SKM-1 treated with dmso at 0.1 percent for 144 hours (cell line): ENCODE data around the gene KDM3B.

Source experiments
- DNase-seq: peaks from one replicate; lab custom pipeline; 2025; ENCODE audit not compliant: unreplicated experiment; lab: John Stamatoyannopoulos, UW

The KDM3B gene

GRCh38 chr5:138346889-138347288 is 5.6 kb upstream of the KDM3B start:
- no peak for DNase-seq

DNA sequence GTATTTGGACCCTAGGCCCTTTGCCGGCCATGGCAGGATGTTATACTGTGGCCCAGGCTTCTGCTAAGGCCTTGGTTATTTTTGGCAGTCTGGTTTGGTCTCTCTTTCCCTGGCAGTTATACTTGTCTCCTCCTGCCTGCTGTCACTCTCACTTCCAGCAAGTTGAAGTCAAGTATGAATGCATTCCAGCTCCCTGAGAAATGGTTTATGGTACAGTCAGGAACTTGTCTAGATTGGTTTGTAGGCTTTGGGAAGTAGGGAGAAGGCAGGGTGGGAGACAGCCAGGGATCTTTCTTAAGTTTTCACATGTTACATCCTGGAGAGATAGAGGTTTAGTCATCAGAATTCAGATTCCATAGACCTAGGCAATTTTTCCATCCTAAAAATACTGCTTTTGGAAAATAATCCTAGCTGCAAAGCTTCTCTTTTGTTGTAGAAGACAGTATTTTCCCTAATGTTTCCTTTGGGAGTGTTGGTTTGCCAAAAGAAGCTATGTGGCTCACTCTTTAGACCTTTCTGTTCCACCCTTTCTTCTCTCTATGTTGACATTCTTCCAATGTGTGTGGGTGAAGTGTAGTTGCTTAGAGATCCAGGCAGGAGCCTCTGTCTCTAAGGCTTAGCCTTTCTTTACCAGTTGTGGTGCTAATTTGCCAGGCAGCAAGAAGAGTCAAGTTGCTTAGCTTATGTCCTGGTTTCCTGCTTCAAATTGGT is 2.5 kb upstream of the KDM3B start:
- no peak for DNase-seq

DNA sequence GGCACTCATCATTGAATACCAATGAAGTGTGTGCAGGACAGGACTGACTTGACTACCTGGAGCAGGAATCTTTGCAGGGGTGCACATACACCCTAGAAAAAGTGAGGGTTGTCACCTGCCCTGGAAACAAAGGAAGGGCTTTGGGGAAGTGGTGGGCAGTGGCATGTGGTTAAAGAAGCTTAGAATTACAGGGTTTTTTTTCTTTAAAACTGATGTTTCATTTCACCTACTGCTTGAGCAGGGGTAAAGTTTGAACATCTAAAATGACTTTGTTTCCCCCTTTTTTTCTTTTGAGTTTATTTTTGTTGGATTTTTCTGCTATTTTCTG is 2.0 kb upstream of the KDM3B start:
- no peak for DNase-seq

DNA sequence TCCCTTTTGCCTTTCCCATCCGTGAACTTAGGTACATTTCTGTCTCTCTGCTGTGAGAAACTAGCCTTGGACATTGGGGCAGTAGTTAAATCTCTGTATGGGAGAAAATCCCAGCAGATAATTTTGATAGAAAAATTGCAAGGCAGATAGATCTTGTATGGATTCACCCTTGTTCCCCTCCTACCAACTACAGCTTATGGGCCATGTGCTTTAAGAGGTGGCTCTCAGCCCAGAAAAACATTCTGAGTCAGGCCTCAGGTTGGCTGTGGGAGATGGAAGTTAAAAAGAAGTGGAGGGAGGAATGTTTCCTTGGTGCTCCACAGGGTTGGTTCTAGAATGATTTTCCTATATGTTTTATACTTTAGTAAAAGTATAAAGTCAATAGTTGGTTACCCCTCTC is 1.4 kb upstream of the KDM3B start:
- DNase-seq = no peak

DNA sequence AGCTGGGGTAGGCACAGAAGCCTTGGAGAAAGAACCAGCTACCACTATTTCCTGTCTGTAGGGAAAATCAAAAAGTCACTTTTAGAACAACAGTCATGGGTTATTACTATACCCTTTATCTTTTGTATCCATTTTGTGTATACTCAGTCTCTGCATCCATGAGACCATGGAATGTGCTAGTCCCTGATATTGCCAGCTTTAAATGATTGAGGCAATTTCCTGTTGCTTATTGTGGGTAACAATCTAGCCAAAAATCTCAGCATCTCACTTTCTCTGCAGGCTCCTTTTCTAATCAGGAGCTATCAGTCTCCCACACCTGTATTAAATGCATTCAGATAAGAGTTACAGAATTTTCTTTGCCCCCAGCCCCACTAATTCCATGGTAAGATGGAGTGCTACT is 968 bp upstream of the KDM3B start:
- DNase-seq = no peak

- DNase-seq = peak; percentile 74
Observed at GRCh38 chr5:138352722-138353559, 456 bp downstream of the KDM3B start.

DNA sequence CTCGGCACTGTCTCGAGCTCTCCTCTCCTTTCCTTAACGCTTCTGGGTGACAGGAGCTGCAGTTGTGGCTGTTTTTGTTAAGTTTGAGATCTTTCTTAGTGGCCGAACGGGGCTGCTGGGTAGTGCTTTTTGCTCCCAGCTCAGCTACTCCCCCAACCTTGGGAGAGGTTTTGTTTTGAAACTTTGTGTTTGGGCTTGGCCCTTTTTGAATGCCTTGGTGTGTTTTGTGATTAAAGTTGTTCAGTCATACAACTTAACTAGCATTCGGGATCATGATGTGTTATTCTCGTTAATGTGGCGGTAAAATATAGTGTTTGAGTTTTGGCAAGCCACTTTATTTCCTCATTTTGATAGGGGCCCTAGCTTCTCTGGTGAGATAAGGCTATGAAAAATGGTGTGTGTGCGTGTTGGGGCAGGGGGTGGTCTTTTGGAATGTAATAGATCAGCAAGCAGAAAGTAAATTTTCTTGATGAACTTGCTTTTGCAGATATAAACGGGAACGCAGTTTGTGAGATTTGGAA is 1.1 kb downstream of the KDM3B start:
- no peak for DNase-seq

GRCh38 chr5:138354387-138354786 is 1.9 kb downstream of the KDM3B start:
- no peak for DNase-seq

- no peak for DNase-seq
Observed at GRCh38 chr5:138354926-138355378, 2.5 kb downstream of the KDM3B start.

GRCh38 chr5:138359621-138360020 is 7.1 kb downstream of the KDM3B start:
- DNase-seq = no peak

GRCh38 chr5:138360941-138361452 is 8.5 kb downstream of the KDM3B start:
- DNase-seq = no peak

DNA sequence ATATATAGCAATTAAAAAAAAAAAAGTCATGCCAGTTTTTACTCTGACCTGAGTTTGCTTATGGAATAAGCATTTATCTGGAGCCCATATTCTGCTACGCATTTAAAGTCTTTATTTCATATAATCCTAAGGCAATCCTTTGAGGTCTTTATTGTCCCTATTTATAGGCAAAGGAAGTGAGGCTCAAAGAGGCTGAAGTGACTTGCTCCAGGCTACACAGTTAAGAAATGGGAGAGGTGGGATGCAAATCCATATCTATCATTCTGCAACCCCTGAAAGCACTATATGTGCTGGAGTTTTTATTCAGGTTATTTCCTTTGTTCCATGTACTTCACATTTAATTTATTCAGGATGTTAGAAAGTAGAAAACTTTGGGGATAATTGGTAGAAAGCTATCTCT is 12.1 kb downstream of the KDM3B start:
- DNase-seq = no peak

DNA sequence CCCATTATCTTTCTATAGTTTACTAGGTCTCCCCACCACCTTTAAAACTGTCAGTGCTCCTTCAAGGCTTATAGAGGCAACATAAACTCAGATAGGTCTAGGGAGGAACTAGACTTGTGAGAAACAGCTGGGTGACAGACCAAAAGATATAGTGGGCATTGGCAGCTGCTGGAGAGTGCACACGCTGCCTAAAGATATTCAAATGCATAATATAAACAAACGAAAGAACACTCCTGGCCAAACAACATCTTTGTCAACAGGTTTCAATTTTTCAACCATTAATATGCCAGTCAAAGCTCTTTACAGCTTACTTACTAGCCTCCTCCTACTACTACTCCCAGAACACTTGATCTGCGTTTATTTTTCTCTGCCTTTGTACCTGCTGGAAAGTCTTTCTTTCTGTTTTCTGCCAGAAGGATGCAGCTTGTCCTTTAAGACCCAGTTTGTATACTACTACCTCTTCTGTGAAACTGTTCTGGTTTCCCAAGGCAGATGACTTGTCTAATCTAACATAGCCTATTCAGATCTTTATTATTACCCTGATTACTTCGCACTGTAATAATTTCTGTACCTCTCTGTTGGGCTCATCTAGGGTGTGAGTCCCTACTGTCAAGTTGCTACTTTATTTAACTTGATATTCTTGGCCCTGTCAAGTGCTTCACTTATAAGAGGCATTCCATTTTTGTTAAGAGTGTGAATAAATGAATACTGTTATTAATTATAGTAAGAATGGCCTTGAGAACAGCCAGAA is 14.3 kb downstream of the KDM3B start:
- DNase-seq = no peak

- peak; percentile 72 for DNase-seq
Observed at GRCh38 chr5:138369261-138369660, 16.8 kb downstream of the KDM3B start.

DNA sequence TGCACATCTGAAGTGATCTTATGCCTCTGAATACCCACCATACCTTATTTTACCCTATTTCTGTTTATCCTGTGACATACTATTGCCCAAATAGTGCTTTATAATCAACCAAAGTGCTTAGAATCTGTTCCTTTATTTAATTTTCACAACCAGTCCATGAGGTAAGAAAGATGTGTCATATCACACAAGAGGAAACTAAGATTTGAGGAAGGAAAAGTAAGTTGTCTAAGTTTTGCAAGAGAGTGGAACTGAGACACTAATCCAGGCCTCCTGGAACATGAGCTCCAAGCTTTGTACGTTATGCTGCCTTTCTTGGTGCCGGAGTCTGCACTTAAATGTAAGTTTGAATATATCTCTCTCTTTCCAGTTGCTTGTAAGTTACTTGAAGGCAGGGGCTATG is 17.2 kb downstream of the KDM3B start:
- peak; percentile 95 for DNase-seq

- DNase-seq = no peak
Observed at GRCh38 chr5:138370537-138370936, 18.1 kb downstream of the KDM3B start.

- DNase-seq = no peak
Observed at GRCh38 chr5:138371454-138371853, 19.0 kb downstream of the KDM3B start.

DNA sequence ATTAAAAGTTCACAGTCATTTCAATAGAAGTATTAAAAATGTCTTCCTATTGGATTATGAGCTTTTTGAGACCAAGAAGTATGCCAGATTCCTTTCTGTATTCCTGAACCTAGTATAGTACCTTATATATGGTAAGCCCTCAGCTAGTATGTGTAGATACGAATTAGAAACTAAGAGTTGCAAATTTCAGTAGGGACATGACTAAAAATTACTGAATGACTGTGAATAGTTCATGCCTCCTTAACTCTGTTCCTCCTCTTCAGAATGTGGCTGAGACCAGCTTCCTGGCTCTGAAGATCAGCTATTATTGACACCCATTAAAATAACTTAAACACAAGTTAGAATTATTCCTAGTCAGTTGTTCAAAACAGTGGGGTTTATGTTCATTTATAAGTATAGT is 19.7 kb downstream of the KDM3B start:
- DNase-seq = no peak

- no peak for DNase-seq
Observed at GRCh38 chr5:138372653-138373052, 20.2 kb downstream of the KDM3B start.

GRCh38 chr5:138382347-138382746 is 29.9 kb downstream of the KDM3B start:
- no peak for DNase-seq

- no peak for DNase-seq
Observed at GRCh38 chr5:138385660-138386059, 33.2 kb downstream of the KDM3B start.
